GM12878 (cell line): ENCODE data around the gene TM9SF4. TPM values are rescaled to one million over a fixed set of nuclear protein-coding genes. Genes with fewer than 3 reads are reported as not detected.

Experiments used
- ATAC-seq: fragments of 200-7000 bp; cut with Tn5 transposase; 3 replicates; pipeline ENCODE4 v1.9.1; 2020; ENCODE audit warnings: mild to moderate bottlenecking, moderate library complexity
- BruUV-seq: library from RNA; stranded (reverse); fragments of 400-500 nt; replicated peaks from 2 replicates; lab custom pipeline; 2021; lab: Mats Ljungman, UMichigan
- CTCF ChIA-PET: fragments of 300-600 bp; sonication (Branson Sonifier 250); formaldehyde crosslinking; extraction: SDS; loops from one replicate; lab custom pipeline; 2021; ENCODE audit warnings: inconsistent platforms; lab: Yijun Ruan, JAX
- POLR2A ChIA-PET: fragments of 350-600 bp; formaldehyde crosslinking; extraction: SDS; loops from one replicate; lab custom pipeline; 2021; ENCODE audit warnings: inconsistent platforms; lab: Charles Lee
- RAD21 ChIA-PET: fragments of 300-600 bp; sonication (Branson Sonifier 250); formaldehyde crosslinking; loops from one replicate; lab custom pipeline; 2023; ENCODE audit warnings: antibody characterized with exemption; ENCODE audit not compliant: unreplicated experiment; lab: Charles Lee
- SMC1A ChIA-PET: fragments of 300-600 bp; sonication (Branson Sonifier 250); formaldehyde crosslinking; loops from one replicate; lab custom pipeline; 2023; ENCODE audit not compliant: unreplicated experiment, uncharacterized antibody; lab: Charles Lee
- DNase-seq: peaks from one replicate; pipeline ENCODE4 v3.0.0-alpha.2; 2011; ENCODE audit warnings: low read depth, low spot score
- FAIRE-seq: peaks from 3 replicates; lab custom pipeline; 2011; peaks lifted over from hg19 to GRCh38; lab: Jason Lieb, UNC
- H2AFZ ChIP-seq: 2 replicates; pipeline ENCODE4 v1.6.0; 2011; ENCODE audit warnings: low read depth, low read length, control low read depth; ENCODE audit not compliant: control insufficient read depth
- H3K27ac ChIP-seq: 2 replicates; pipeline ENCODE4 v1.5.1; 2011; ENCODE audit warnings: control low read depth; ENCODE audit not compliant: control insufficient read depth, insufficient read depth
- H3K27me3 ChIP-seq, 2 experiments: replicated peaks in 1 of 2; 2 replicates each; pipeline versions ENCODE4 v1.6.0 to v1.6.1; 2011; ENCODE audit warnings: low read length in 1 of 2; ENCODE audit not compliant: control insufficient read depth in 2 of 2, insufficient read depth in 2 of 2
- H3K36me3 ChIP-seq, 2 experiments: 2 replicates each; pipeline ENCODE4 v1.5.1; 2011; ENCODE audit warnings: low read length in 1 of 2; ENCODE audit not compliant: control insufficient read depth in 2 of 2, insufficient read depth in 2 of 2
- H3K4me1 ChIP-seq: 2 replicates; pipeline ENCODE4 v1.6.1; 2011; ENCODE audit warnings: mild to moderate bottlenecking, low read length, moderate library complexity, mixed read lengths; ENCODE audit not compliant: control insufficient read depth, insufficient read depth
- H3K4me2 ChIP-seq: 2 replicates; pipeline ENCODE4 v1.6.0; 2011; ENCODE audit warnings: control low read depth; ENCODE audit not compliant: control insufficient read depth, insufficient read depth
- H3K4me3 ChIP-seq: fragments of 200-600 bp; sonication (generic); 2 replicates; pipeline ENCODE4 v1.5.1; 2016
- H3K79me2 ChIP-seq: 2 replicates; pipeline ENCODE4 v1.6.0; 2011; ENCODE audit warnings: low read length; ENCODE audit not compliant: control insufficient read depth, insufficient read depth
- H3K9ac ChIP-seq: 2 replicates; pipeline ENCODE4 v1.8.0; 2011; ENCODE audit warnings: low read length, control low read depth, mixed read lengths; ENCODE audit not compliant: control insufficient read depth, insufficient read depth
- H3K9me3 ChIP-seq: replicated peaks from 3 replicates; pipeline ENCODE4 v1.5.1; 2011; ENCODE audit warnings: mild to moderate bottlenecking, low read length; ENCODE audit not compliant: control insufficient read depth, insufficient read depth
- H4K20me1 ChIP-seq: 2 replicates; pipeline ENCODE4 v1.6.0; 2011; ENCODE audit not compliant: control insufficient read depth, insufficient read depth
- BMI1 ChIP-seq: fragments of 450-650 bp; IDR thresholded peaks from 2 replicates; pipeline ENCODE4 v1.6.1; 2016; ENCODE audit warnings: mild to moderate bottlenecking, moderate library complexity, borderline replicate concordance
- IKZF1 ChIP-seq: fragments of 450-650 bp; conservative IDR thresholded peaks from 2 replicates; pipeline ENCODE4 v1.6.1; 2017; ENCODE audit warnings: antibody characterized with exemption, mild to moderate bottlenecking
- WGBS: methylation state at CpG from one replicate; pipeline ENCODE4 v1.1.6; 2016; ENCODE audit warnings: low lambda C conversion rate; ENCODE audit not compliant: insufficient replicate concordance, insufficient coverage; ENCODE audit errors: missing lambda C conversion rate; 5-methylcytosine and 5-hydroxymethylcytosine counted together
- in situ Hi-C: fragments of 300-500 bp; cut with MboI; formaldehyde crosslinking; loops from 9 replicates; pipeline ENCODE4 v1.14.3; 2018; ENCODE audit warnings: mixed read lengths
- intact Hi-C: fragments of 100-400 bp; cut with micrococcal nuclease; formaldehyde crosslinking; loops from one replicate; pipeline ENCODE4 v1.14.2; 2022; ENCODE audit not compliant: unreplicated experiment
- polyA plus RNA-seq, 11 experiments: library from polyadenylated mRNA; depleted of rRNA in 4 of 11; unstranded in 6 of 11; stranded (reverse) in 5 of 11; fragments of >200 nt; fragmentation: Nextera tagmentation in 4 of 11; fragmentation: Illumina TruSeq in 1 of 11; extraction: Ambion mirVana in 4 of 11; extraction: Trizol in 1 of 11; gene quantifications; 1 replicate in 1 of 11; 2 replicates in 10 of 11; pipeline versions ENCODE4 v1.2.1 to v1.2.3, GENCODE V29; 2011 to 2016; ENCODE audit warnings: inconsistent platforms in 2 of 11, missing spikeins in 2 of 11, low read depth in 1 of 11
- total RNA-seq, 4 experiments: library from RNA; depleted of rRNA in 3 of 4; stranded (reverse); fragments of >200 nt in 3 of 4; fragmentation: Illumina TruSeq in 1 of 4; extraction: Trizol in 1 of 4; gene quantifications; 2 replicates each; pipeline versions ENCODE4 v1.2.1 to v1.2.3, GENCODE V29; 2013 to 2021
- TF ChIP-seq, protein P1 (sequence below): fragments of 450-650 bp; formaldehyde crosslinking; IDR thresholded peaks from 2 replicates; pipeline ENCODE4 v1.5.0; 2022; ENCODE audit warnings: mild to moderate bottlenecking, missing genetic modification characterization

TM9SF4 gene
- total and polyA plus RNA-seq, 10 of the 15 experiments (the other 5 are each of a cell fraction or from before 2014, with no cell fraction given), result 8.5 to 47.8 (median 24.3) TPM

DNA sequence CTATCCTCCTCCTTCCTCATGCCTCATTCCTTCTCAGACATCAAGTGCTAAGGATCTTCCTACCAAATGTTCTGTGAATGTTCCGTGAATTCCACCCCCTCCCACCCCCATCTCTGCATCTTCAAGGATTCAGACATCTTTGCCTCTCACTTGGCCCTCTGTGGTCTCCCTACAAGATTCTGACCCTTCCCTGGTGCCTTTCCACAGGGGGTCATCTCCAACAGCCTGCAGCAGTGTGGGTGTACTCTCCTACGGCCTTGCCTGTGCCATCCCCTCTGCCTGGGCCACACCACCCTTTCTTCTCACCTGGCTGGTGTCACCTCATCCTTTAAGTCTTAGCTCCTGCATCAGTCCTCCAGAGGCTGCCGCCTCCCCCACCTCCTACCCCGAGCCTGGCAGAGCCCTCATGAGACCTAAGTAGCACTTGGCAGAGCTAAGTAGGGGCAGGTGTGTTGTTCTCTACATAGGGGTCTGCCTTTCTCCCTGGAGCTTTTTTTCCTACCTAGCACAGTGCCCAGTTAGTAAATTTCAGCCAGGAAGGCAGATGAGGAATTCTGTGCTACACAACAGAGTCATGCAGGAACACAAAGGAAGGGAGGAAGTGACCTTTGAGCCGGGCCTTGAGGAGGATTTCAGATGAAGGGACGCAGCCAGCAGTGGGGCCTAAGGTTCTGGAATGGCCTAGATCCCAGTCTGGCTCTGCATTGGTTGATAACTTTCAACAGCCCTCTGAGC is 43.1 kb downstream of the TM9SF4 start:
- in situ Hi-C loops, result no loop called here
- Histone ChIP-seq H4K20me1 (no peaks in the 10 kb centered on the region), H3K9me3 (no peaks in the 10 kb centered on the region), H3K4me1 (peaks cover 10% of the 10 kb centered on the region), H3K36me3 (peaks cover 12 to 18% of the 10 kb centered on the region in 2 experiments), H3K79me2 (no peaks in the 10 kb centered on the region), H3K27ac (no peak overlapping the region), H3K4me2 (no peak overlapping the region), H3K27me3 (no peaks in the 10 kb centered on the region), H3K9ac (no peak overlapping the region), H2AFZ (no peak overlapping the region), H3K4me3 (no peak overlapping the region)
- no TSS peak for BruUV-seq
- over 99% methylated on average over 6 of the region's 6 CpGs for WGBS
- ChIA-PET CTCF (no interaction called here), RAD21 (no interaction called here), POLR2A (no interaction called here), SMC1A (no interaction called here)
- no peak for FAIRE-seq
- intact Hi-C loops, result no loop called here
- no peak for DNase-seq
- no peak for TF ChIP-seq IKZF1
- no peak for TF ChIP-seq BMI1
- TF ChIP-seq, protein P1, sequence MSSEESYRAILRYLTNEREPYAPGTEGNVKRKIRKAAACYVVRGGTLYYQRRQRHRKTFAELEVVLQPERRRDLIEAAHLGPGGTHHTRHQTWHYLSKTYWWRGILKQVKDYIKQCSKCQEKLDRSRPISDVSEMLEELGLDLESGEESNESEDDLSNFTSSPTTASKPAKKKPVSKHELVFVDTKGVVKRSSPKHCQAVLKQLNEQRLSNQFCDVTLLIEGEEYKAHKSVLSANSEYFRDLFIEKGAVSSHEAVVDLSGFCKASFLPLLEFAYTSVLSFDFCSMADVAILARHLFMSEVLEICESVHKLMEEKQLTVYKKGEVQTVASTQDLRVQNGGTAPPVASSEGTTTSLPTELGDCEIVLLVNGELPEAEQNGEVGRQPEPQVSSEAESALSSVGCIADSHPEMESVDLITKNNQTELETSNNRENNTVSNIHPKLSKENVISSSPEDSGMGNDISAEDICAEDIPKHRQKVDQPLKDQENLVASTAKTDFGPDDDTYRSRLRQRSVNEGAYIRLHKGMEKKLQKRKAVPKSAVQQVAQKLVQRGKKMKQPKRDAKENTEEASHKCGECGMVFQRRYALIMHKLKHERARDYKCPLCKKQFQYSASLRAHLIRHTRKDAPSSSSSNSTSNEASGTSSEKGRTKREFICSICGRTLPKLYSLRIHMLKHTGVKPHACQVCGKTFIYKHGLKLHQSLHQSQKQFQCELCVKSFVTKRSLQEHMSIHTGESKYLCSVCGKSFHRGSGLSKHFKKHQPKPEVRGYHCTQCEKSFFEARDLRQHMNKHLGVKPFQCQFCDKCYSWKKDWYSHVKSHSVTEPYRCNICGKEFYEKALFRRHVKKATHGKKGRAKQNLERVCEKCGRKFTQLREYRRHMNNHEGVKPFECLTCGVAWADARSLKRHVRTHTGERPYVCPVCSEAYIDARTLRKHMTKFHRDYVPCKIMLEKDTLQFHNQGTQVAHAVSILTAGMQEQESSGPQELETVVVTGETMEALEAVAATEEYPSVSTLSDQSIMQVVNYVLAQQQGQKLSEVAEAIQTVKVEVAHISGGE (CRISPR knock-in tag), result no peak
- ATAC-seq, result no peak
